ENCODE measurements around the gene TP53I11. TPM values are rescaled to one million over a fixed set of nuclear protein-coding genes. Genes with fewer than 3 reads are reported as not detected.
A peak's percentile ranks its signal among the peaks of the same experiment; 100 is the strongest.

Gene TP53I11
- total and polyA plus RNA-seq, 2 experiments from 2014 or later = 23.5 to 43.9 TPM

- TF ChIP-seq, protein P1, sequence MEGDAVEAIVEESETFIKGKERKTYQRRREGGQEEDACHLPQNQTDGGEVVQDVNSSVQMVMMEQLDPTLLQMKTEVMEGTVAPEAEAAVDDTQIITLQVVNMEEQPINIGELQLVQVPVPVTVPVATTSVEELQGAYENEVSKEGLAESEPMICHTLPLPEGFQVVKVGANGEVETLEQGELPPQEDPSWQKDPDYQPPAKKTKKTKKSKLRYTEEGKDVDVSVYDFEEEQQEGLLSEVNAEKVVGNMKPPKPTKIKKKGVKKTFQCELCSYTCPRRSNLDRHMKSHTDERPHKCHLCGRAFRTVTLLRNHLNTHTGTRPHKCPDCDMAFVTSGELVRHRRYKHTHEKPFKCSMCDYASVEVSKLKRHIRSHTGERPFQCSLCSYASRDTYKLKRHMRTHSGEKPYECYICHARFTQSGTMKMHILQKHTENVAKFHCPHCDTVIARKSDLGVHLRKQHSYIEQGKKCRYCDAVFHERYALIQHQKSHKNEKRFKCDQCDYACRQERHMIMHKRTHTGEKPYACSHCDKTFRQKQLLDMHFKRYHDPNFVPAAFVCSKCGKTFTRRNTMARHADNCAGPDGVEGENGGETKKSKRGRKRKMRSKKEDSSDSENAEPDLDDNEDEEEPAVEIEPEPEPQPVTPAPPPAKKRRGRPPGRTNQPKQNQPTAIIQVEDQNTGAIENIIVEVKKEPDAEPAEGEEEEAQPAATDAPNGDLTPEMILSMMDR (conservative IDR thresholded peaks at IDR 0.05; ENCODE audit: low read depth in 2 of 2) = peak in 1 of 2 experiments; percentile 14; a peak in 2 of 4 replicates
- TF ChIP-seq ZNF462 (CRISPR knock-in tag; IDR thresholded peaks at IDR 0.05) = 0 out of 2 replicates have a peak, but pooled peaks have one; percentile 12
- TF ChIP-seq NANOG (IDR thresholded peaks at IDR 0.05; ENCODE audit: borderline replicate concordance) = no peak
- no peak for TF ChIP-seq ZNF114 (CRISPR knock-in tag; IDR thresholded peaks at IDR 0.05)
- Histone ChIP-seq H3K79me2 (replicated peaks; ENCODE audit: insufficient read depth) (no peaks in the 10 kb centered on the region), H4K20me1 (replicated peaks; ENCODE audit: insufficient read depth) (no peaks in the 10 kb centered on the region), H3K4me2 (peak overlapping the region; percentile 72; the same call in 1 of the 2 replicates), H3K36me3 (ENCODE audit: insufficient read depth) (no peaks in the 10 kb centered on the region), H3K27ac (ENCODE audit: low read depth) (0 out of 2 replicates have a peak overlapping the region, but pooled peaks have one; percentile 50), H2AFZ (peak overlapping the region; percentile 45), H3F3A (replicated peaks; ENCODE audit: low read depth) (peaks cover 8% of the 10 kb centered on the region), H3K4me1 (ENCODE audit: insufficient read depth) (peaks cover 51% of the 10 kb centered on the region), H3K4me3 (no peak overlapping the region), H3K27me3 (ENCODE audit: insufficient read depth) (no peaks in the 10 kb centered on the region), H3K9me2 (ENCODE audit: insufficient read depth) (no peaks in the 10 kb centered on the region)
- Mint-ChIP-seq H3K9me3 (no peaks in the 10 kb centered on the region; the same call in 2 of the 3 replicates), H3K4me3 (no peak overlapping the region), H3K27me3 (ENCODE audit: insufficient read depth, low read depth, poor library complexity) (peaks cover 17% of the 10 kb centered on the region), H3K27ac (no peak overlapping the region), H3K4me1 (peaks cover 46% of the 10 kb centered on the region), H3K36me3 (ENCODE audit: low read depth) (no peaks in the 10 kb centered on the region)
- peak; percentile 30 for ATAC-seq
- DNase-seq (ENCODE audit: low spot score) = peak; percentile 67
Measured at GRCh38 chr11:44964526-44965209, 14.0 kb upstream of the TP53I11 start.

All from GM23338 (cell line).